NAMALWA (cell line): Measurements from ENCODE around the gene TUBGCP2.
A peak's percentile ranks its signal among the peaks of the same experiment; 100 is the strongest.
"Not testable (repeated sequence)": the region's sequence is repeated elsewhere in the genome, so short reads cannot be mapped to it uniquely, and the experiment has no call there.

ENCODE experiments used
- DNase-seq: peaks from one replicate; pipeline ENCODE4 v3.0.0-alpha.2; 2015; ENCODE audit warnings: low spot score

Gene TUBGCP2

GRCh38 chr10:133277993-133278576 lies 30.6 kb downstream of the TUBGCP2 start:
- DNase-seq: no peak

- no peak for DNase-seq
Measured at GRCh38 chr10:133277277-133277992, 31.2 kb downstream of the TUBGCP2 start.

GRCh38 chr10:133276435-133277201 lies 32.1 kb downstream of the TUBGCP2 start, which contains the start of gene ADAM8:
Gene ADAM8, minus strand, starts transcription at chr10:133276868. Its CDS starts 51 bp downstream, at chr10:133276817.
- DNase-seq: peak; percentile 58

GRCh38 chr10:133276100-133276434 lies 32.6 kb downstream of the TUBGCP2 start:
- no peak for DNase-seq

- peak; percentile 68 for DNase-seq
Measured at GRCh38 chr10:133275684-133276092, 33.0 kb downstream of the TUBGCP2 start.

- peak; percentile 59 for DNase-seq
Measured at GRCh38 chr10:133274751-133275683, 33.7 kb downstream of the TUBGCP2 start.

- no peak for DNase-seq
Measured at GRCh38 chr10:133273534-133274143, 35.0 kb downstream of the TUBGCP2 start.

GRCh38 chr10:133272964-133273420 lies 35.7 kb downstream of the TUBGCP2 start:
- no peak for DNase-seq

GRCh38 chr10:133272301-133272963 lies 36.2 kb downstream of the TUBGCP2 start:
- no peak for DNase-seq

- DNase-seq: no peak
Measured at GRCh38 chr10:133271521-133272300, 37.0 kb downstream of the TUBGCP2 start.

- DNase-seq: no peak
Measured at GRCh38 chr10:133270773-133271297, 37.8 kb downstream of the TUBGCP2 start.

- no peak for DNase-seq
Measured at GRCh38 chr10:133270204-133270603, 38.5 kb downstream of the TUBGCP2 start.

- DNase-seq: no peak
Measured at GRCh38 chr10:133269367-133269766, 39.3 kb downstream of the TUBGCP2 start.

GRCh38 chr10:133268532-133268931 lies 40.1 kb downstream of the TUBGCP2 start:
- DNase-seq: no peak

GRCh38 chr10:133267829-133268228 lies 40.8 kb downstream of the TUBGCP2 start:
- no peak for DNase-seq

GRCh38 chr10:133267293-133267692 lies 41.4 kb downstream of the TUBGCP2 start:
- no peak for DNase-seq

- DNase-seq: no peak
Measured at GRCh38 chr10:133266056-133266795, 42.4 kb downstream of the TUBGCP2 start.

GRCh38 chr10:133265052-133265451 lies 43.6 kb downstream of the TUBGCP2 start:
- DNase-seq: not testable (repeated sequence)

- no peak for DNase-seq
Measured at GRCh38 chr10:133264461-133264860, 44.2 kb downstream of the TUBGCP2 start.
